Subcutaneous adipose tissue (tissue), 4 donors: ENCODE measurements around the gene DHRS7C. TPM values are rescaled to one million over a fixed set of nuclear protein-coding genes. Genes with fewer than 3 reads are reported as not detected.

ENCODE experiments used
- CTCF ChIP-seq: fragments of 450-650 bp; IDR thresholded peaks from one replicate; pipeline ENCODE4 v1.5.1; 2016; ENCODE audit warnings: low read depth, mild to moderate bottlenecking, control low read depth, antibody characterized with exemption, moderate library complexity
- total RNA-seq, 4 donors: library from RNA; depleted of rRNA; stranded (reverse); fragments of >200 nt; gene quantifications; one replicate each; pipeline ENCODE4 v1.1.0, GENCODE V29; 2016

Gene DHRS7C
- total RNA-seq, 4 donors from 2014 or later, result not detected

GRCh38 chr17:9776911-9777310 is 14.5 kb downstream of the DHRS7C start:
- no peak for TF ChIP-seq CTCF

GRCh38 chr17:9772658-9773057 is 18.7 kb downstream of the DHRS7C start:
- no peak for TF ChIP-seq CTCF

- no peak for TF ChIP-seq CTCF
Measured at GRCh38 chr17:9771465-9771864, 19.9 kb downstream of the DHRS7C start.

GRCh38 chr17:9769036-9769695 is 22.2 kb downstream of the DHRS7C start:
- no peak for TF ChIP-seq CTCF

GRCh38 chr17:9768381-9768934 is 22.9 kb downstream of the DHRS7C start:
- TF ChIP-seq CTCF, result no peak

GRCh38 chr17:9767432-9767991 is 23.9 kb downstream of the DHRS7C start:
- no peak for TF ChIP-seq CTCF

- no peak for TF ChIP-seq CTCF
Measured at GRCh38 chr17:9766970-9767369, 24.4 kb downstream of the DHRS7C start.
